Measurements from ENCODE around the gene GALK2. TPM values are rescaled to one million over a fixed set of nuclear protein-coding genes. Genes with fewer than 3 reads are reported as not detected.

GALK2 gene
- total RNA-seq, 1 experiment from 2014 or later = 29.0 TPM

DNA sequence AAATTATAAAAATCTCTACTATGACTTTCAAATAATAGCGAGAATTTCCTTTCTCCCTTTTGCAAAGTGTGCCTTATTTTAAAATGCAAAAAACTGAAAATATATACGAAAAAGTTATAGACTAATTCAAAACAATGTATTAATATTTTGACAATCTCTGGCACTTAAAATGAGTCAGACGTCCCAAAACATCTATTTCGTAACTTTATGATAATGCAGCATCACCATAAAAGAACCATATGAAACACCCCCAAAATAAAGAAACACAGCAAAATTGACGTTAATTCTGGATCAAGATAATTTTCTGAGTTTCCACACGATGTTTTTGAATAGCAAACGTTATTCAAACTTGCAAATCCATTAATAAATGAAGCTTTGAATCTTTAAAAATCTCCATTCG is 15.7 kb upstream of the GALK2 start:
- Histone ChIP-seq H3K79me2 (ENCODE audit: low read depth) (peaks cover 73% of the 10 kb centered on the region), H3K36me3 (ENCODE audit: low read depth) (no peaks in the 10 kb centered on the region; the same call in 1 of the 2 replicates), H3K27ac (peak overlapping the region; percentile 62), H3F3A (ENCODE audit: insufficient read depth, low read depth) (peaks cover 7% of the 10 kb centered on the region), H3K27me3 (ENCODE audit: insufficient read depth, low read depth) (no peaks in the 10 kb centered on the region), H2AFZ (no peak overlapping the region), H3K9me3 (ENCODE audit: insufficient read depth, low read depth) (no peaks in the 10 kb centered on the region), H3K4me2 (peak overlapping the region; percentile 92), H4K20me1 (ENCODE audit: insufficient read depth) (peaks cover 17% of the 10 kb centered on the region), H3K4me1 (replicated peaks; ENCODE audit: insufficient read depth) (peaks cover 29% of the 10 kb centered on the region), H3K9me2 (ENCODE audit: insufficient read depth) (no peaks in the 10 kb centered on the region), H3K4me3 (peak overlapping the region; percentile 81)
- intact Hi-C loops (cut with micrococcal nuclease; ENCODE audit: unreplicated experiment) = loop anchor here (10.0 kb wide), 1 partner anchor 470 kb away; the partner anchor contains the start of genes DTWD1 and FAM227B
- TF ChIP-seq, protein P1, sequence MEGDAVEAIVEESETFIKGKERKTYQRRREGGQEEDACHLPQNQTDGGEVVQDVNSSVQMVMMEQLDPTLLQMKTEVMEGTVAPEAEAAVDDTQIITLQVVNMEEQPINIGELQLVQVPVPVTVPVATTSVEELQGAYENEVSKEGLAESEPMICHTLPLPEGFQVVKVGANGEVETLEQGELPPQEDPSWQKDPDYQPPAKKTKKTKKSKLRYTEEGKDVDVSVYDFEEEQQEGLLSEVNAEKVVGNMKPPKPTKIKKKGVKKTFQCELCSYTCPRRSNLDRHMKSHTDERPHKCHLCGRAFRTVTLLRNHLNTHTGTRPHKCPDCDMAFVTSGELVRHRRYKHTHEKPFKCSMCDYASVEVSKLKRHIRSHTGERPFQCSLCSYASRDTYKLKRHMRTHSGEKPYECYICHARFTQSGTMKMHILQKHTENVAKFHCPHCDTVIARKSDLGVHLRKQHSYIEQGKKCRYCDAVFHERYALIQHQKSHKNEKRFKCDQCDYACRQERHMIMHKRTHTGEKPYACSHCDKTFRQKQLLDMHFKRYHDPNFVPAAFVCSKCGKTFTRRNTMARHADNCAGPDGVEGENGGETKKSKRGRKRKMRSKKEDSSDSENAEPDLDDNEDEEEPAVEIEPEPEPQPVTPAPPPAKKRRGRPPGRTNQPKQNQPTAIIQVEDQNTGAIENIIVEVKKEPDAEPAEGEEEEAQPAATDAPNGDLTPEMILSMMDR (conservative IDR thresholded peaks at IDR 0.05) = no peak
- TF ChIP-seq EZH2 (IDR thresholded peaks at IDR 0.05; ENCODE audit: low read depth) = no peak
- no TSS peak for BruUV-seq (replicated peaks)
- no peak for DNase-seq
- CTCF ChIA-PET = no interaction called here
- POLR2A ChIA-PET (ENCODE audit: unreplicated experiment) = interaction anchor here (0.5 kb wide), 1 partner anchor 17 kb away, joined by 3 read pairs; no protein-coding TSS in a partner anchor

DNA sequence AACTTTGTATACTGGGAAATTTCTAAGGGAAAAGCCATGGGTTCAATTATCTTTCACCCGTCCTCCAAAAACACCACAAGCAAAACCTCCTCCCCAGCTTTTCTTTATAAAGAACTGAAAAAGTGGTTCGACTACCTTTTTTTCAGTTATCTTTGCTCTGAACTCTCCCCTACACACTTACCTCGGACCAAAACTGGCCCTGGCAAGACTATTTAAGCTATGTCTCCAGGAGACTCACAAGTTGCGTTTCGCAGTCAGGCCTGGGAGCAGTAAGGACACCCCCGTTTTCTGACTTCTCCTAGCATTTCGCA is 15.3 kb upstream of the GALK2 start:
- Histone ChIP-seq H4K20me1 (ENCODE audit: insufficient read depth) (peaks cover 17% of the 10 kb centered on the region), H3K27ac (peak overlapping the region; percentile 62), H3K36me3 (ENCODE audit: low read depth) (no peaks in the 10 kb centered on the region; the same call in 1 of the 2 replicates), H3K9me2 (ENCODE audit: insufficient read depth) (no peaks in the 10 kb centered on the region), H3F3A (ENCODE audit: insufficient read depth, low read depth) (peaks cover 7% of the 10 kb centered on the region), H3K9me3 (ENCODE audit: insufficient read depth, low read depth) (no peaks in the 10 kb centered on the region), H3K79me2 (ENCODE audit: low read depth) (peaks cover 69% of the 10 kb centered on the region), H3K4me2 (peak overlapping the region; percentile 92), H3K4me3 (peak overlapping the region; percentile 81), H3K4me1 (replicated peaks; ENCODE audit: insufficient read depth) (peaks cover 29% of the 10 kb centered on the region), H3K27me3 (ENCODE audit: insufficient read depth, low read depth) (no peaks in the 10 kb centered on the region), H2AFZ (peak overlapping the region; percentile 97)
- intact Hi-C loops (cut with micrococcal nuclease; ENCODE audit: unreplicated experiment) = loop anchor here (1.0 to 10.0 kb wide), 3 partner anchors 16 to 470 kb away; partner anchors contain the start of genes DTWD1, FAM227B, GALK2 and SECISBP2L
- no peak for DNase-seq
- ChIA-PET CTCF (interaction anchor here (1.3 kb wide), 1 partner anchor 15 kb away, joined by 4 read pairs; the partner anchor contains the start of gene GALK2), POLR2A (ENCODE audit: unreplicated experiment) (interaction anchor here (0.5 kb wide), 1 partner anchor 17 kb away, joined by 3 read pairs; no protein-coding TSS in a partner anchor)
- no TSS peak for BruUV-seq (replicated peaks)
- TF ChIP-seq, protein P1 (conservative IDR thresholded peaks at IDR 0.05) = no peak
- no peak for TF ChIP-seq EZH2 (IDR thresholded peaks at IDR 0.05; ENCODE audit: low read depth)

DNA sequence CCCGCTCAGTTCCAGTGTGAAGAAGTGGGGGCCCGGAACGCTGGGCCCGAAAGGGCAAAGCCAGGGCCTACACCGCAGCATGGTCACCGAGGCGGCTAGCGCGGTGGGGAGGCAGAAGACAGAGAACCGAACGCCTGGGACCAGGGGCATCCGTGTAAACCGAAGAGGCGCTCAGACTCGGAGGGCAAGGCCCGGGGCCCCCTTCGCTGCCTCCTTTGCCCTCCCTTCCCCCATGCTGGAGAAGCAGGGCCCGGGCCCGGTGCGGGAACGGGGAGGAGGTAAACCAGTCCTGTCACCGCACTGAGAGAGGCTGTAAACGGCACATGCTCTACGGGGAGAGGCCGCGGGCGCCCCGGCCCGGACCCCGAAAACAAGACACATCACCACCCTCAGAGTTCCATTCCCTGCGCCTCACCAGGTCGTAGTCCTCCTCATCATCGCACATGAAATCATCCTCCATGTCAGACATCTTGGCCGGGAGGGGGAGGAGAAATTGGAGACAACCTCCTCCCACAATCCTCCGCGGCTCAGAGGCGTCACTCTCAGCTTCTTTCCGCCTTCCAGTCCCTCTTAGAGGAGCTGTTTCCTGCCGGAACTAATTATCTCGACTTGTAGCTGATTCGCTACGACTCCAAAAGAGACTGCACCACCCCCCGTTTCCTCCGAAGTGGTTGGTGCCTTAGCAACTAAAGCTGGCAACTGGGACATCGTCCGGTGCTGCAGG is 14.8 kb upstream of the GALK2 start, which contains the start of gene COPS2:
Gene COPS2 (minus strand): TSS at position 490 of the 724 bp plus-strand sequence. CDS start 21 bp downstream, at position 469.
- Histone ChIP-seq H3K4me3 (peak within 1 kb of the TSS; percentile 81), H3K9me2 (ENCODE audit: insufficient read depth) (no peaks in the 10 kb centered on the region), H3K79me2 (ENCODE audit: low read depth) (peaks cover 65% of the 10 kb centered on the region), H4K20me1 (ENCODE audit: insufficient read depth) (peaks cover 16% of the 10 kb centered on the region), H3K27me3 (ENCODE audit: insufficient read depth, low read depth) (no peaks in the 10 kb centered on the region), H3K4me1 (replicated peaks; ENCODE audit: insufficient read depth) (peaks cover 29% of the 10 kb centered on the region), H3F3A (ENCODE audit: insufficient read depth, low read depth) (peaks cover 7% of the 10 kb centered on the region), H3K9me3 (ENCODE audit: insufficient read depth, low read depth) (no peaks in the 10 kb centered on the region), H3K27ac (peak within 1 kb of the TSS; percentile 62), H3K36me3 (ENCODE audit: low read depth) (no peaks in the 10 kb centered on the region; the same call in 1 of the 2 replicates), H3K4me2 (peak within 1 kb of the TSS; percentile 92), H2AFZ (peak within 1 kb of the TSS; percentile 97)
- peak; percentile 93 for DNase-seq
- ChIA-PET POLR2A (ENCODE audit: unreplicated experiment) (interaction anchor here (0.7 to 1.1 kb wide), 3 partner anchors 13 to 230 kb away, joined by 3 to 6 read pairs (median 3); partner anchors contain the start of gene GALK2), CTCF (interaction anchor here (0.9 to 1.3 kb wide), 2 partner anchors 15 to 109 kb away, joined by 4 to 5 read pairs; partner anchors contain the start of genes GALK2 and SECISBP2L)
- TF ChIP-seq EZH2 (IDR thresholded peaks at IDR 0.05; ENCODE audit: low read depth) = no peak
- TF ChIP-seq, protein P1 (conservative IDR thresholded peaks at IDR 0.05) = no peak
- TSS peak; percentile 66 for BruUV-seq (replicated peaks)
- intact Hi-C loops (cut with micrococcal nuclease; ENCODE audit: unreplicated experiment) = loop anchor here (1.0 to 10.0 kb wide), 3 partner anchors 15 to 470 kb away; partner anchors contain the start of genes DTWD1, FAM227B, GALK2 and SECISBP2L
